GM19438 (cell line): ENCODE data around the gene PPP2R5E.
A peak's percentile ranks its signal among the peaks of the same experiment; 100 is the strongest.
"Not testable (repeated sequence)": the region's sequence is repeated elsewhere in the genome, so short reads cannot be mapped to it uniquely, and the experiment has no call there.

Experiments
- ATAC-seq: cut with Tn5 transposase; IDR thresholded peaks from one replicate; pipeline ENCODE4 v1.9.1; 2021; ENCODE audit warnings: low read depth; ENCODE audit not compliant: unreplicated experiment

PPP2R5E gene

GRCh38 chr14:63543000-63543825, at the start of gene PPP2R5E:
PPP2R5E (minus strand) TSS chr14:63543377; CDS start chr14:63539685, 3,692 bp downstream.
- ATAC-seq = peak; percentile 94

GRCh38 chr14:63583046-63583445, 39.9 kb upstream of the PPP2R5E start:
- not testable (repeated sequence) for ATAC-seq

DNA sequence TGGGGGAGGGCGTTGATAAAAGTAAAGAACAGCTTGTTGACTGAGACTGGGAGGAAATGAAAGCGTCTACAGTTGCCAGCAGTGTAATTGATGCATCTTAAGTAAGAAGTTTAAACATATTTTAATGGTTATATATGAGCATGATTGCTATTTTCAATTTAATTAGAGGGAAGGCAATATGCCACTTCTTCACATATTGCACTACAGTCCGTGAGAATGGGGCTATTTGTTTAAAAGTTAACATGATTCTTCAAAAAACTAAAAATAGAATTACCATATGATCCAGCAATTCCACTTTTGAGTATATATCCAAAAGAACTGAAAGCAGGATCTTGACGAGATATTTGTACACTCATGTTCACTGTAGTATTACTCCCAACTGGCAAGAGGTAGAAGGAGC, 38.3 kb upstream of the PPP2R5E start:
- ATAC-seq = no peak

- ATAC-seq = no peak
Measured at GRCh38 chr14:63578300-63578699, 35.1 kb upstream of the PPP2R5E start.

DNA sequence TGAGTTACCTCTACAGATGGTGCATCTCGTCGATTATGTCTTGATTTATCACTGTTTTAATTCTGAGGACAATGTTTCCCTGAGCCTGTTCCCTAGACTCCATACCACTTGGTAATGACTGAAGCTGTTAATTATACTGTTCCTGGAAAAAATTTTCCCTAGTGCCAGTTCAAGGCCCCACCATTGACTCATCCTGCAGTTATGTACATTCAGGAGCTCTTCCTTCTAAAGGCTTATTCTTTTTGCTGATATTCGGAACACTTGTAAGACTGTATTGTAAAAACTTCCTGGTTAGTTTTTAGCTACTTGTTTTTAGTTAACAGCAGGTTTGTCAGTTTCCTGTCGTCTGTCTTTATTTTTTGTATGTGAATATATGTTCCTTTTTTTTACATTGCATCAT, 30.4 kb upstream of the PPP2R5E start:
- no peak for ATAC-seq

DNA sequence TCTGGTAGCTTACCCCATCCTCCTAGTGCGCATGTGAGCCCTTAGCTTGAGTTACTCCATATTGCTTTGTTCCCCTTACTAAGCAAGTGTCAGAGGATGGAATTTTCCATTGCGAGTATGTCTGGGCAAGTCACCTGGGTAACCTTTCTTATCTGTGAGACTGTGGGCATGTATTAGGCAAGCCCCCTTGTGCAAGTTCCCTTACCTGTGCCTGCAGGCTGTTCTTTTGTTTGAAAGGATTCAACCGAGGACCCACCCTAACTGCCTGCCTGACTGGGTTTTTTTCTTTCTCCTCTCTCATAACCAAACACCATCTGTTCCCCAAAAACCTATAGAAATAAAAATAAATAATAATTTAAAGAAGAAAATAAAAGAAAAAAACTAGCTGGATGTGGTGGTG, 22.3 kb upstream of the PPP2R5E start:
- no peak for ATAC-seq

GRCh38 chr14:63564318-63564717, 21.1 kb upstream of the PPP2R5E start:
- no peak for ATAC-seq

DNA sequence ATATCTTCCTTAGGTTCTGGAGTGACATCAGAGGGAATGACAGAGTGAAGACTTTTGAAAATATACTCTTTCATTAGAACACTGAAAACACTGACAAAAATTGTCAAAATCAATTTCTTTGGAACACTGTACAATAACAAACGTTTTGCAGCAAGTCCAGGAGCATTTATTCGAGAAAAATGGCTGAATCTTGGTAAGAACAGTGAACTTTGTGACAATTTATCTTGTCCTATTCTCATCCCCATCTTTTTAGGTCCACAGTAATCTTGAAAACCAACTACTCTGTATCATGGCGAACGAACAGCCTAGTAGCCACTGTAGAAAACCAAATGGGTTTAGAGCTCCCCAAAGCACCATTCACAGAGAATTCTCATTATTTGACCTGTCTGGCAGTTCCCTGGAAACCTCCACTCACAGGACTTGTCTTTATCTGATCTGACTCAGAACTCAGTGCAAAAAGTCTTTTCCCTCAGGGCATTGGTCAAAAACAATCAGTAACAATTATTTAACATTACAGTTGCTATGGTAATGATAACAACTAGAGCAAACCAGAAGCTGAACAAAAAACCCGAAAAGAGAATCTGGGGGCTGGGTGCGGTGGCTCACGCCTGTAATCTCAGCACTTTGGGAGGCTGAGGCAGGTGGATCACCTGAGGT, 20.3 kb upstream of the PPP2R5E start:
- ATAC-seq = no peak

GRCh38 chr14:63562405-63562804, 19.2 kb upstream of the PPP2R5E start:
- no peak for ATAC-seq

DNA sequence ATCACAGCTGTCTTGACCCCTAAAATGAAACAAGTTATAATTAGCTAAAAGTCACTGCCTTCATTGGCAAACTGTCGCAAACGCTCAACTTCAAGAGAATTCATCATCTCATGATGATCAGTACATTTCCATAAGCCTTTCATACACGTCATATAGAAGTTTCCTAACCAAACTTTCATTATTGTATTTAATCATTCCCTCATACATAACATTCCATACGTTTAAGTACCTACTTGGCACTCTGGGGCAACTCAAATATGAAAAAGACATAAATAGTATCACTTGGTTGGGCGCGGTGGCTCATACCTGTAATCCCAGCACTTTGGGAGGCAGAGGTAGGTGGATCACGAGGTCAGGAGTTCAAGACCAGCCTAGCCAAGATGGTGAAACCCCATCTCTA, 12.4 kb upstream of the PPP2R5E start:
- no peak for ATAC-seq

DNA sequence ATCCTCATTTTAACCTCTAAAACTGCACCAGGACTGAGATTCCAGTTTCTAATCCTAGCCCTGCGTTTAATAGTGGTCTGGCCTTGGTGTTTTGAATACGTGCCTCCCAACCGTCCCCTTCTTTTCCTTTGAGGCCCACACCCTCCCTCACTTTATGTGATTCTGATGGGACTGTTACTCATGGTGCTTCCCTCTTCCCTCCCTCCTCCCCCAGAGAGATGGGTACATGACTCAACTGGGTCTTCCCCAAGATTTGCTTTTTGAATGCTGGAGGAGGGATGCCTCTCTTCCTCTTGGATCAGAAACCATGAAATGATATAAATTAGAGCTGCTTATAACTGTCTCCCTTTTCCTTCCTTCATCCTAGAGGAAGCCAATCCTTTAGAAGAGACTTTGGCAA, 8.2 kb upstream of the PPP2R5E start:
- ATAC-seq = no peak

DNA sequence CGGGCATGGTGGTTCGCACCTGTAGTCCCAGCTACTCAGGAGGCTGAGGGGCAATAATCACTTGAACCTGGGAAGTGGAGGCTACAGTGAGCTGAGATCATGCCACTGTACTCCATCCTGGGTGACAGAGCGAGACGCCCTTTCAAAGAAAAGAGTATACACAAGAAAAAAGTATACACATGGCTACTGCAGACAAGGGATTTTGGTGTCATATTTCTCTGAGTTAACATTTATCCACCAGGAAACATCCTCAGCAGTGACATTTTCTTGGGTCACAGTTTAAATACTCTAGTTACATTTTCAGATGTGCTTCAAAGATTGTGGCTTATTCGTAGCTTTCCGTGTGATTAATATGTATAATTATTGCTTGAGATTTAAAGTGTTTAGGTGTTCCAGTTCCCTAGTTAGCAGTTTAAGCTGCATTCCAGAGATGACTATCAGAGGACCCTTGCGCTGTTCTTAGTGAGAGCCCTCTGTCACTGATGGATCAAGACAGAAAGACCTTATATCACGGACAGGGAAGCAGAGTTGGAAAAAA, 4.7 kb upstream of the PPP2R5E start:
- no peak for ATAC-seq

GRCh38 chr14:63545431-63545830, 2.3 kb upstream of the PPP2R5E start:
- ATAC-seq = no peak

- no peak for ATAC-seq
Measured at GRCh38 chr14:63544591-63545299, 1.6 kb upstream of the PPP2R5E start.

DNA sequence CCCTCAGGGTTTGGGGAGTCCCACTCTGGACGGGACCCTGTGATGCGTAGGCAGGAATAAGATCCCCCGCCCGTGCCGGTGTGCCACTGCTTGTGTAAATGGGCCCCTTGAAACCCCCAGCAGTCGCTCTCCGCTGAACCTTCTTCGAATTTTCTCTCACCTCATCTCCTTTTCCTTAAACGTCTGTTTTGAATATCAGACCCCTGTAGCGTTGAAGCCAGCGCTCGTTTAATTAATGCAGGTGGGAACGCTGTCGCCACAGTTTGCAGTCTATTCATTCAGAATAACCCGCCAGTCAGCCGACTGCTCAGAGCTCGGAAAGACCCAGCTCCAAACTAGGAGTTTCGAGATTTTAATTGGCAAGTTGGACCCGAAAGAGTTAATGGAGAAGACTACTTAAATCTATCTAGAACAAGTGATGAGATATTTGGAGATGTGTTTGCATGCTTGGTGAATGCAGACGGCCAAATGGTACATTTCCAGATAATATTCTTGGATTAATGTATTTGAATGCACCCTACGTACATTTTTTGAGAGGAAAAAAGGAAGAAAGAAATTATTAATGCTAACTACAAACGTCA, 739 bp upstream of the PPP2R5E start:
- ATAC-seq = peak; percentile 34

GRCh38 chr14:63542231-63542999, 762 bp downstream of the PPP2R5E start:
- peak; percentile 6 for ATAC-seq

DNA sequence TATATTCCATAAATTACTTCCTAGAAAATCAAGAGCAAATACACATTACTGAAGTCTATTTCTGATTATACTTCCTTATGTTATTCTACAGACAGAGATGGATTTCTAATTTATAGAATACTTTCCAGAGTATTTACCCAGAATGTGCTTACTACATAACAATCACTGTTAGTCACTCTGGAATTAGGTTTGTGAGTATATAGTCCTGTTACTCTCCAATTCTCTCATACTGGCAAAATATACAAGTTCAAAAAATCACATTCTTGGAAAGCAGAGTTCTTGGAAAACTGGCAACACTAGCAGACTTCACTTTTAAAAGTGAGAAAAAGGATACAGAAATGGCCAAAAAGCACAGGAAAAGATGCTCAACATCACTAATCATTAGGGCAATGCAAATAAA, 7.3 kb downstream of the PPP2R5E start:
- no peak for ATAC-seq

DNA sequence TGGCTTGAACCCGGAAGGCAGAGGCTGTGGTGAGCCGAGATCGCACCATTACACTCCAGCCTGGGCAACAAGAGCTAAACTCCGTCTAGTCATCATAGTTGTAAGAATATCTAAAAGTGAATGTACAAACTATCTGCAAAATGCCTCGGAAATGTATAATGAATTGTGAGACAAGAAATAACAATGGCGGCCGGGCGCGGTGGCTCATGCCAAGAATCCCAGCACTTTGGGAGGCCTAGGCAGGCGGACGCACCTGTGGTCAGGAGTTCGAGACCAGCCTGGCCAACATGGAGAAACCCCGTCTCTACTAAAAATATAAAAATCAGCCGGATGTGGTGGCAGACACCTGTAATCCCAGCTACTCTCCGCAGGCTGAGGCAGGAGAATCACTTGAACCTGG, 9.7 kb downstream of the PPP2R5E start:
- no peak for ATAC-seq

DNA sequence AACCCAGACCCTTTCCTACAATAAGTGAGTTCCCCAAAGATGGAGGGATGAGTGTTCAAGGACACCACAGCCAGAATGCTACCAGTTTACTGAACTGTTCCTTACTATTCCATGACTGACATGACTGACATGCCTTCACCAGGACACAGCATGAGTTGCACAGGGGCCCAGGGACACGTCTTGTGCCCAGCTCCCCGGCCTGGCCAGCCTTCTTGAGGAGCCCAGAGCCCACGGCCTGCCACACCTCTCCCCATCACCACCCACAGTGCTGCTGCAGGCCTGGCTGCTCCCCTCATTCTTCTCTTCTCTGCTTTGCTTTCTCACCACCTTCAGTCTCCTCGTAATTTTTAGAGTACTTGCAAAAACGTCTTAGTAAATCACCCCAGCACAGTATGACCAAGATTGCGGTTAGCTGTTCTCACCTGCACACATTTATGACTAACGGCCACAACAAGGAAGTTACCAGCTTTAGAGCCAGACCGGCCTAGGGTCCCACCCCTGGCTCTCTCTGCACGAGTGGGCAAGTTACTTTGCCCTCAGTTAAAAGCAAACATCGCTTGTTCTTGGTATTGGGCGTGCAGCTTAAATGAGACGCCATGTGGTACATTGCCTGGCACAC, 18.5 kb downstream of the PPP2R5E start:
- no peak for ATAC-seq
